DND-41 (cell line): ENCODE results near the gene RASA4B.

Experiments used
- EZH2 ChIP-seq: IDR thresholded peaks from 3 replicates; pipeline ENCODE4 v1.6.1; 2012; ENCODE audit warnings: borderline replicate concordance, low read depth, mild to moderate bottlenecking, moderate library complexity, low read length, inconsistent platforms; ENCODE audit not compliant: severe bottlenecking
- TF ChIP-seq, protein P1 (sequence below): IDR thresholded peaks from 2 replicates; pipeline ENCODE4 v1.5.1; 2012; ENCODE audit warnings: borderline replicate concordance, low read length, moderate library complexity, mild to moderate bottlenecking; ENCODE audit not compliant: poor library complexity, severe bottlenecking; ENCODE audit errors: extremely low read depth

DNA sequence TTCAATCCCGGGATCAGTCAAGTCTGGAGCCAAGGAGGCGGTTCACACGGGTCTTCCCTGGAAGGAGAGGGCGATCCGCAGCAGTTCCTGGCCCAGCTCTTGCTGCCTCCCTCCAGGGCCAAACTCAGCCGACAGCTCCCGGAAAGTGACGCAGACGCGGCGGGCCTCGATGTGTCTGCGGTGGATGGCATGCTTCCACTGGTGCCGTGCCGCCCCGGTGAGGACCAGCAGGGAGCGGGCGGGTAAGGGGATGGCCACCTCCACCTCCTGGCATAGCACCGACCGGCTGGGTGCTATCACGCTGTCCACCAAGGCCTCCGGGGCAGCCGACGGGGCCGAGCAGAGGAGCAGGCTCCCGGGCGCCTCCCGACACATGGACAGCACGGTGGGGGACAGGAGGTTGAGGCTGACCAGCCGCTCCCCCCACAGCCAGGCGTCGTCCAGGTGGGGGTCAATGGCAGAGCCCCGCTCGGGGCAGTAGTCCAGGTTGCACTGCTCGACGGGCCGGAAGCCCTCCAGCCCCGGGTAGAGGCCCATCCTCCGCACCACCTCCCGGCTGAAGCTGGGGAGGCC lies 60.1 kb downstream of the RASA4B start:
- TF ChIP-seq EZH2: no peak
- TF ChIP-seq, protein P1, sequence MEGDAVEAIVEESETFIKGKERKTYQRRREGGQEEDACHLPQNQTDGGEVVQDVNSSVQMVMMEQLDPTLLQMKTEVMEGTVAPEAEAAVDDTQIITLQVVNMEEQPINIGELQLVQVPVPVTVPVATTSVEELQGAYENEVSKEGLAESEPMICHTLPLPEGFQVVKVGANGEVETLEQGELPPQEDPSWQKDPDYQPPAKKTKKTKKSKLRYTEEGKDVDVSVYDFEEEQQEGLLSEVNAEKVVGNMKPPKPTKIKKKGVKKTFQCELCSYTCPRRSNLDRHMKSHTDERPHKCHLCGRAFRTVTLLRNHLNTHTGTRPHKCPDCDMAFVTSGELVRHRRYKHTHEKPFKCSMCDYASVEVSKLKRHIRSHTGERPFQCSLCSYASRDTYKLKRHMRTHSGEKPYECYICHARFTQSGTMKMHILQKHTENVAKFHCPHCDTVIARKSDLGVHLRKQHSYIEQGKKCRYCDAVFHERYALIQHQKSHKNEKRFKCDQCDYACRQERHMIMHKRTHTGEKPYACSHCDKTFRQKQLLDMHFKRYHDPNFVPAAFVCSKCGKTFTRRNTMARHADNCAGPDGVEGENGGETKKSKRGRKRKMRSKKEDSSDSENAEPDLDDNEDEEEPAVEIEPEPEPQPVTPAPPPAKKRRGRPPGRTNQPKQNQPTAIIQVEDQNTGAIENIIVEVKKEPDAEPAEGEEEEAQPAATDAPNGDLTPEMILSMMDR: no peak
